SK-N-SH treated with all-trans-retinoic acid at 6 μM for 48 hours (cell line): ENCODE measurements around the gene TNIK.
A peak's percentile ranks its signal among the peaks of the same experiment; 100 is the strongest.

ENCODE experiments used
- ATAC-seq: fragments of 200-7000 bp; cut with Tn5 transposase; 3 replicates; pipeline ENCODE4 v1.9.1; 2020; ENCODE audit warnings: mild to moderate bottlenecking, moderate library complexity
- ARNTL ChIP-seq: fragments of 450-650 bp; formaldehyde crosslinking; IDR thresholded peaks from 2 replicates; pipeline ENCODE4 v1.5.0; 2020; ENCODE audit warnings: low read depth, mild to moderate bottlenecking, moderate library complexity, borderline replicate concordance
- BACH2 ChIP-seq: fragments of 250-450 bp; sonication (Bioruptor Pico); IDR thresholded peaks from 2 replicates; pipeline ENCODE4 v1.9.0; 2021; ENCODE audit warnings: mild to moderate bottlenecking, borderline replicate concordance
- CSDC2 ChIP-seq: fragments of 250-450 bp; sonication (Bioruptor Pico); IDR thresholded peaks from 2 replicates; pipeline ENCODE4 v1.5.0; 2020; ENCODE audit warnings: mild to moderate bottlenecking, moderate library complexity
- CSRNP3 ChIP-seq: fragments of 250-450 bp; sonication (Bioruptor Pico); IDR thresholded peaks from 2 replicates; pipeline ENCODE4 v1.5.1; 2021; ENCODE audit warnings: mild to moderate bottlenecking, moderate library complexity
- ESRRG ChIP-seq: fragments of 250-450 bp; sonication (Bioruptor Pico); IDR thresholded peaks from 2 replicates; pipeline ENCODE4 v1.6.1; 2021; ENCODE audit warnings: mild to moderate bottlenecking
- ISL1 ChIP-seq: fragments of 250-450 bp; sonication (Bioruptor Pico); IDR thresholded peaks from 2 replicates; pipeline ENCODE4 v2.1.2; 2022; ENCODE audit warnings: mild to moderate bottlenecking, moderate library complexity
- OSR1 ChIP-seq: fragments of 250-450 bp; sonication (Bioruptor Pico); IDR thresholded peaks from 2 replicates; pipeline ENCODE4 v1.8.0; 2022; ENCODE audit warnings: moderate library complexity, mild to moderate bottlenecking, inconsistent platforms
- PATZ1 ChIP-seq: fragments of 250-450 bp; sonication (Bioruptor Pico); IDR thresholded peaks from 2 replicates; pipeline ENCODE4 v1.8.0; 2020; ENCODE audit warnings: mild to moderate bottlenecking, moderate library complexity, borderline replicate concordance
- POU6F1 ChIP-seq: fragments of 250-450 bp; sonication (Bioruptor Pico); IDR thresholded peaks from 2 replicates; pipeline ENCODE4 v1.8.0; 2021; ENCODE audit warnings: low read depth, mild to moderate bottlenecking, moderate library complexity, borderline replicate concordance
- PPARA ChIP-seq: fragments of 250-450 bp; sonication (Bioruptor Pico); IDR thresholded peaks from 2 replicates; pipeline ENCODE4 v1.5.0; 2020; ENCODE audit warnings: mild to moderate bottlenecking, borderline replicate concordance
- SNAI2 ChIP-seq: fragments of 250-450 bp; sonication (Bioruptor Pico); IDR thresholded peaks from 2 replicates; pipeline ENCODE4 v1.5.0; 2020; ENCODE audit warnings: mild to moderate bottlenecking, moderate library complexity
- TOX ChIP-seq: fragments of 250-450 bp; sonication (Bioruptor Pico); IDR thresholded peaks from 2 replicates; pipeline ENCODE4 v1.8.0; 2021; ENCODE audit warnings: mild to moderate bottlenecking, moderate library complexity, borderline replicate concordance
- ZC3H10 ChIP-seq: fragments of 250-450 bp; sonication (Bioruptor Pico); IDR thresholded peaks from 2 replicates; pipeline ENCODE4 v1.5.1; 2021; ENCODE audit warnings: mild to moderate bottlenecking, moderate library complexity
- ZFP3 ChIP-seq: fragments of 250-450 bp; sonication (Bioruptor Pico); IDR thresholded peaks from 2 replicates; pipeline ENCODE4 v1.5.0; 2020; ENCODE audit warnings: mild to moderate bottlenecking, moderate library complexity
- ZFP30 ChIP-seq: fragments of 450-650 bp; formaldehyde crosslinking; IDR thresholded peaks from 2 replicates; pipeline ENCODE4 v1.5.0; 2022; ENCODE audit warnings: mild to moderate bottlenecking, moderate library complexity
- ZNF70 ChIP-seq: fragments of 450-650 bp; formaldehyde crosslinking; IDR thresholded peaks from 2 replicates; pipeline ENCODE4 v1.5.0; 2020; ENCODE audit warnings: mild to moderate bottlenecking, moderate library complexity
- ZNF8 ChIP-seq: fragments of 450-650 bp; formaldehyde crosslinking; IDR thresholded peaks from 2 replicates; pipeline ENCODE4 v1.5.0; 2020; ENCODE audit warnings: mild to moderate bottlenecking, moderate library complexity
- TF ChIP-seq, protein P1 (sequence below): fragments of 250-450 bp; sonication (Bioruptor Pico); IDR thresholded peaks from 2 replicates; pipeline ENCODE4 v1.5.1; 2020; ENCODE audit warnings: low read depth, mild to moderate bottlenecking, moderate library complexity

The TNIK gene

DNA sequence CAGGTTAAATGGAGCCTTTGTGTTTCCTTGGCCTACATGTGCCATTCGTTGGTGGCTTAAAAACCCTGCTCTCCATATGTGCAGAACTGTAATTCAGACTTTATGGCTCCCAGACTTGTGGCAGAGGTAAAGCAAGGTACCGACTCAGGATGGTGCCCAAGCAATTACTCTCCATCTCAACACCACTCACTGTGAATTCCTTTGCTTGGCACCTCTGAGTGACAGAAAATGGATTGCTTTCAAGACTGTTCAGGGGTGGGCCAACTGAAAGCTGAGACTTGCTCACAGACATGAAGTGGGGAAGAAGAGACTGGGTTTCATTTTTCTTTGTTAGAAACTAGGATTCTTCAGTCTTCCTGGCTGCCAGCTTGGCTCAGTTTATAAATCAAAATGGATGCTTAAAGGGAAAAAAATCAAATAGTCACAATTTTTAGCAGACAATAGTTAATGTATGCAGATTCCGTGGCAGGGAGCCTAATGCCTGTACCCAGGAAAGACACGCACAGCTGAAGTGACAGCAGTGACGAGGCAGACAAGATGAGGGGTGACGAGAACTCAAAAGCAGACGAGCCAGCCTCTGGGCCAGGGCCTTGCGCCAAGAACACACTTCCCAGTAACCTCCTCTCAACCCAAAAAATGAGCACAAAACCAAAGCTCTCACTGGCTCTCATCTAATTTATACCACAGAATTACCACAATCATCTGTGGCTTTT, 225.8 kb downstream of the TNIK start:
- ATAC-seq: no peak
- no peak for TF ChIP-seq ZNF8 (CRISPR knock-in tag)
- TF ChIP-seq, protein P1, sequence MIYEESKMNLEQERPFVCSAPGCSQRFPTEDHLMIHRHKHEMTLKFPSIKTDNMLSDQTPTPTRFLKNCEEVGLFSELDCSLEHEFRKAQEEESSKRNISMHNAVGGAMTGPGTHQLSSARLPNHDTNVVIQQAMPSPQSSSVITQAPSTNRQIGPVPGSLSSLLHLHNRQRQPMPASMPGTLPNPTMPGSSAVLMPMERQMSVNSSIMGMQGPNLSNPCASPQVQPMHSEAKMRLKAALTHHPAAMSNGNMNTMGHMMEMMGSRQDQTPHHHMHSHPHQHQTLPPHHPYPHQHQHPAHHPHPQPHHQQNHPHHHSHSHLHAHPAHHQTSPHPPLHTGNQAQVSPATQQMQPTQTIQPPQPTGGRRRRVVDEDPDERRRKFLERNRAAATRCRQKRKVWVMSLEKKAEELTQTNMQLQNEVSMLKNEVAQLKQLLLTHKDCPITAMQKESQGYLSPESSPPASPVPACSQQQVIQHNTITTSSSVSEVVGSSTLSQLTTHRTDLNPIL (CRISPR knock-in tag): no peak
- TF ChIP-seq ISL1 (CRISPR knock-in tag): no peak
- no peak for TF ChIP-seq CSDC2 (CRISPR knock-in tag)
- no peak for TF ChIP-seq ZC3H10 (CRISPR knock-in tag)
- no peak for TF ChIP-seq PPARA

DNA sequence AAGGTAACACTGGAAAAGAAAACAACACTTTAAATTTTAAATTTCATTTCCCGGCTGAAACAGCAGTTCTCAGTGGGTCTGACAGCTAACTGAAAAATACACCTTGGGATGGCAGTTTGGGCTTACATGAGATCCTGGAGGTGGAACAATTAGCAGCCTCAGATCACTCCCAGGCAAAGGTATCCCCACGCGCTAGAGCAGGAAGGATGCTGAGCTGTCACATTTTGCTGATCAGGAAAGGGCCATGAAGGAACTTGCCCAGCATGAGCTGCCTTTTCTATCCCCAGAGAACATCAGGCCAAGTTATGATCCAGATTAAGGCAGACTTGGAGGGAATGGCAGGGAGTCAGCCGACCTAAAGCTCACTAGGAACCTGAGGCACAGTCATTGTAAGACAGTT, 228.8 kb downstream of the TNIK start:
- ATAC-seq: no peak
- TF ChIP-seq POU6F1 (CRISPR knock-in tag): no peak
- no peak for TF ChIP-seq ZNF70 (CRISPR knock-in tag)
- no peak for TF ChIP-seq ARNTL
- no peak for TF ChIP-seq OSR1 (CRISPR knock-in tag)
- TF ChIP-seq SNAI2 (CRISPR knock-in tag): no peak
- TF ChIP-seq BACH2 (CRISPR knock-in tag): no peak
- TF ChIP-seq, all 23 proteins: peak for 0

DNA sequence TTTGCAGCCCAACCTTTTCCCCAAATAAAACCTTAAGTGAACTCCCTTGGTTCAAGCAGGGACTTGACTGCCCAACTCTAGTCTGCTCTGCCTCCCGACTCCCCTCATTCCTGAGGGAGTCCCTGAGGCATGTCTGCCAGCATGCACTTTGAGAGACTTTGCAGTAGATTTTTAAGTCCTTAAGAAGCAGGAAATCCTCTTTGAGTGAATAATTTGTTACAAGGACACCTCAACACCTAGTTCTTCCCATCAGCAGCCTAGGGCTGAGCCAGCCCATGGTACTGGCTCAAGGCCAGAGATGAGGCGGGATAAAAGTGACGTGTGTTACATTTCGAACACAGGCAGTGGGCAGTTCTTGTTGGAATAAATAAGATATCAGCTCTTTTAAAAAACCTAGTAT, 229.3 kb downstream of the TNIK start:
- ATAC-seq: peak; percentile 41; the same call in 2 of the 3 replicates
- no peak for TF ChIP-seq TOX (CRISPR knock-in tag)
- no peak for TF ChIP-seq ESRRG
- TF ChIP-seq ZFP3: no peak
- TF ChIP-seq CSRNP3 (CRISPR knock-in tag): no peak
- no peak for TF ChIP-seq PATZ1
- TF ChIP-seq POU6F1 (CRISPR knock-in tag): no peak
- TF ChIP-seq BACH2 (CRISPR knock-in tag): no peak
- TF ChIP-seq, protein P1 (CRISPR knock-in tag): no peak
- no peak for TF ChIP-seq ZC3H10 (CRISPR knock-in tag)
- TF ChIP-seq ZFP30 (CRISPR knock-in tag): no peak
- no peak for TF ChIP-seq ISL1 (CRISPR knock-in tag)
- no peak for TF ChIP-seq ARNTL
- TF ChIP-seq ZNF70 (CRISPR knock-in tag): no peak
- no peak for TF ChIP-seq PPARA
- TF ChIP-seq CSDC2 (CRISPR knock-in tag): no peak
- TF ChIP-seq SNAI2 (CRISPR knock-in tag): no peak
- TF ChIP-seq, all 23 proteins: peak for 0

DNA sequence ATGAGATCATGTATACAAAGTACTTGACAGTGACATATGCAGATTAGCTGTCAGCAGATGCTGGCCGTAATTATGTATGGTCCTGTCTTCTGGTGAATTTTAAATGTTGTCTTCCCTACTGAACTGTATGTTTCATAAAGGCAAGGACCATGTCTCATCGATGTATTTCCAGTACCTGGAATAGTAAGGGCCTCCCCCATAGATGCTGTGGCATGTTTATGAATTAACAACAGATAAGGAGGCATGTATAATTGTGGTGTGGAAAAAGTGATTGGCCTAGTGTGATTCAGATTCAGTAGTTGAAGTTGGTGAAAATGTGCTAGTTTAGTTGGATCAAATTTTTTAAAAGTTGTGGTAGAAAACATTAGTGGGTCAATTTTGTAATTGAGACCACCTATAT, 231.0 kb downstream of the TNIK start:
- no peak for ATAC-seq
- TF ChIP-seq CSRNP3 (CRISPR knock-in tag): no peak
